Parathyroid adenoma (tissue), 2 donors: Measurements from ENCODE around the gene TSN.
"Not testable (repeated sequence)": the region's sequence is repeated elsewhere in the genome, so short reads cannot be mapped to it uniquely, and the experiment has no call there.

Source experiments
- H2AFZ ChIP-seq: fragments of 300-600 bp; sonication (generic); one replicate; pipeline ENCODE4 v1.7.0; 2017; ENCODE audit warnings: antibody characterized with exemption, mild to moderate bottlenecking
- H3K27ac ChIP-seq: fragments of 300-600 bp; sonication (generic); one replicate; pipeline ENCODE4 v1.7.0; 2017
- H3K27me3 ChIP-seq: fragments of 300-600 bp; sonication (generic); one replicate; pipeline ENCODE4 v1.7.0; 2017; ENCODE audit warnings: low read length; ENCODE audit not compliant: control insufficient read depth, insufficient read depth
- H3K36me3 ChIP-seq: fragments of 300-600 bp; sonication (generic); one replicate; pipeline ENCODE4 v1.7.0; 2017; ENCODE audit warnings: low read length; ENCODE audit not compliant: control insufficient read depth, insufficient read depth
- H3K4me1 ChIP-seq: fragments of 300-600 bp; sonication (generic); one replicate; pipeline ENCODE4 v1.7.0; 2017; ENCODE audit warnings: control low read depth
- H3K4me2 ChIP-seq: fragments of 300-600 bp; sonication (generic); one replicate; pipeline ENCODE4 v1.7.0; 2017; ENCODE audit warnings: low read length
- H3K4me3 ChIP-seq: fragments of 300-600 bp; sonication (generic); one replicate; pipeline ENCODE4 v1.7.0; 2017; ENCODE audit warnings: low read depth, low read length
- H3K79me2 ChIP-seq: fragments of 300-600 bp; sonication (generic); one replicate; pipeline ENCODE4 v1.7.0; 2017; ENCODE audit warnings: control low read depth
- H3K9ac ChIP-seq: fragments of 300-600 bp; sonication (generic); one replicate; pipeline ENCODE4 v1.7.0; 2017; ENCODE audit warnings: mild to moderate bottlenecking
- H3K9me3 ChIP-seq: fragments of 300-600 bp; sonication (generic); one replicate; pipeline ENCODE4 v1.7.0; 2017; ENCODE audit warnings: low read length; ENCODE audit not compliant: control insufficient read depth
- TF ChIP-seq, protein P1 (sequence below): fragments of 300-600 bp; sonication (generic); IDR thresholded peaks from one replicate; pipeline ENCODE4 v1.7.0; 2017; ENCODE audit warnings: antibody characterized with exemption, mild to moderate bottlenecking
- donor health status: primary hyperparathyroidism.

The TSN gene

DNA sequence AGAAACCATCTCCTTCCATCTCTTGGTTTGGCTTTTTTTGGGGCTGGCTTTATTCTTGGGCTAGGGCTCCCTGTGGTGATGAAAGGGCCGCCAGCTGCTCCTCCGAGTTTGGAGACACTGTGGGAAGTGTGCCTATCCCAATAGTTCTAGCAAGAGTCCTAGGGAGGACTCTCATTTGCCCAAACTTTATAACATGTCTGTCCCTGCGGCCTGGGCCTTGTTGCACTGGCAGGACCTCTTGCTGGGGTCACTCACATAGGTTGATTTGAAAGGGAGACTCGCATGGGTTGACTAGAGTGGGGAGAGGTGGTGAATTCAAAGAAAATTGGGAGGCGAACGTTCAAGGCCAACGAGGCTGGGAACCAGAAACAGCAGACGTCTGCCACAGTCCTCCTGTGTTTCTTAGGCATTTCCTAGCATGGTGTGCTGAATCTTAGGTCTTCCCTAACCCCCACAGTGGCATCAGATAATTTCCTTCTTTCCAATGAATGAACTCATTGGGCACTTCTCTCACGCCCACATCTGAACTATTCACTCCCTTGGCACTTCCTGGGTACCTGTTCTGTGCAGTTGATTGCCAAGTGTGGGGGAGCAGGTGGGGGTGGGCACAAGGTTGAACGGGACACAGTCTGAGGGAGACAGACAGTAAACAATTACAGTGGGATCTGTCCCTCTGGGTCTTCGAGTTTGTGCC lies 45.5 kb upstream of the TSN start:
- Histone ChIP-seq H3K79me2 (no peaks in the 10 kb centered on the region), H3K27ac (no peak overlapping the region)

DNA sequence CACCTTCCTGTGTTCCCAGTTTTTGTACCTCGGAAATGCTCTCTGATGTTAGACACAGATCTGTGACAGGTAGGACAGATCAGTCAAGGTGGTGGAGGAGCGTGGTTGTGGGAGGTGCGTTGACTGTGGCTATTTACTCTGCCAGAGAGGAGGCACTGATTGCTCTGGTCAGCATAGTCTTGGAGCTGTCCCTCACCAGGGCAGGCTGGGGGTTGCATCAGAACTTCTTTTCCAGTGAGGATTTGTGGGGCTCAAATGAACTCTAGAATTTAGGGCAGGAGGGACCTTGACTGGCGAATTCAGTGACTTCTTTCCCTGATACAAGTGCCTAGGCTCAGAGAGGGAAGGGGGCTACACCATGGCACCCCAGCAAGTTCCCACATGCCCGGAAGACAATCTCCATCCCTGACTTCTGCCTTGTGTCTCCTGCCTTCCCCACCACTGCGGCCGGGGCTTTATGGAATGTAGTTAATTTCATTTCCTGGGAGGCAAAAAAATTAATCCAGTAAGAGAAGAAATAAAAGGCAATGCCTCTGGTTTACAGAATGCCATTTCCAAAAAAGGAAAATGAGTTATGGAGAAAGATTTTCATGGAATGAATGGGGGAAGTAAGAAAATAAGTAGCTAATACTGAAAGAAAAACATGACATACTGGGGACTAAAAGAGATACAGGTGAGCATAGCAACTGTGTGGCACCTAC lies 44.8 kb upstream of the TSN start:
- Histone ChIP-seq H3K4me3 (no peak overlapping the region), H3K27ac (no peak overlapping the region), H3K36me3 (no peaks in the 10 kb centered on the region), H2AFZ (no peak overlapping the region), H3K9ac (no peak overlapping the region), H3K27me3 (no peaks in the 10 kb centered on the region), H3K4me2 (no peak overlapping the region), H3K9me3 (no peaks in the 10 kb centered on the region), H3K79me2 (no peaks in the 10 kb centered on the region), H3K4me1 (no peaks in the 10 kb centered on the region)
- TF ChIP-seq, protein P1, sequence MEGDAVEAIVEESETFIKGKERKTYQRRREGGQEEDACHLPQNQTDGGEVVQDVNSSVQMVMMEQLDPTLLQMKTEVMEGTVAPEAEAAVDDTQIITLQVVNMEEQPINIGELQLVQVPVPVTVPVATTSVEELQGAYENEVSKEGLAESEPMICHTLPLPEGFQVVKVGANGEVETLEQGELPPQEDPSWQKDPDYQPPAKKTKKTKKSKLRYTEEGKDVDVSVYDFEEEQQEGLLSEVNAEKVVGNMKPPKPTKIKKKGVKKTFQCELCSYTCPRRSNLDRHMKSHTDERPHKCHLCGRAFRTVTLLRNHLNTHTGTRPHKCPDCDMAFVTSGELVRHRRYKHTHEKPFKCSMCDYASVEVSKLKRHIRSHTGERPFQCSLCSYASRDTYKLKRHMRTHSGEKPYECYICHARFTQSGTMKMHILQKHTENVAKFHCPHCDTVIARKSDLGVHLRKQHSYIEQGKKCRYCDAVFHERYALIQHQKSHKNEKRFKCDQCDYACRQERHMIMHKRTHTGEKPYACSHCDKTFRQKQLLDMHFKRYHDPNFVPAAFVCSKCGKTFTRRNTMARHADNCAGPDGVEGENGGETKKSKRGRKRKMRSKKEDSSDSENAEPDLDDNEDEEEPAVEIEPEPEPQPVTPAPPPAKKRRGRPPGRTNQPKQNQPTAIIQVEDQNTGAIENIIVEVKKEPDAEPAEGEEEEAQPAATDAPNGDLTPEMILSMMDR, result no peak

More for the DNA sequence above, 45.5 kb upstream of the TSN start:
- Histone ChIP-seq H3K4me2 (no peak overlapping the region), H3K4me1 (no peaks in the 10 kb centered on the region), H3K27me3 (no peaks in the 10 kb centered on the region), H3K9ac (no peak overlapping the region), H3K9me3 (no peaks in the 10 kb centered on the region), H2AFZ (no peak overlapping the region), H3K36me3 (no peaks in the 10 kb centered on the region), H3K4me3 (no peak overlapping the region)
- TF ChIP-seq, protein P1, result no peak

DNA sequence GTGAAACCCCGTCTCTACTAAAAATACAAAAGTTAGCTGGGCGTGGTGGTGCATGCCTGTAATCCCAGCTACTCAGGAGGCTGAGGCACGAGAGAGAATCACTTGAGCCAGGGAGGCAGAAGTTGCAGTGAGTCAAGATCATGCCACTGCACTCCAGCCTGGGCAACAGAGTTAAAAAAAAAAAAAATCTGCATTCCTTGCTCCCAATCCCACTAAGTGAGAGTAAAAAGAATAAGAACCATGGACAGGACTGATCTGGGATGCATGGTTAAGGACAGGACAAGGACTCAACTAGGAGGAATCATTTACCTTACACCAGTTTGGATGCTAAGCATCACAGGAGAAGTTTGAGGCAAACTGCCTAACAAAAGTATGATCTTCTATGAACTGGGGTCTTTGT lies 44.0 kb upstream of the TSN start:
- H3K36me3 ChIP-seq, H3K9ac ChIP-seq, H3K27me3 ChIP-seq: not testable (repeated sequence)

DNA sequence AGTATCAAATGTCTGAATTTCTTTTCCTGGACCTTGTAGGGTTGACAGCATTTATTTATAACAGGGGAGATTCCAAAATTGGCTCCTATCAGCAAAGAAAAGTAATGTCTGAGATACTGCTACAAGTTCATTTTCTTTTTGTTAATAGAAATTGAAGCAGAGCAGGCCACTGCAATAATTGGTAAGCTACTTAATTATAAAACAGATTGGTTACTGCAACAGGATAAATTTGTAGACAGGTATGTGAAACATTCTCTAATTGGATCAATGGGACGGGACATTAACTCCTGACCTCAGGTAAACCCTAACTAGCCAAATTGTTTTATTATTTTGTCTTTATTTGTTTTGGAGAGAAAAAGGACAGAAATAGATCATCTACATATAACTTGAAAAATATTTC lies 39.3 kb upstream of the TSN start:
- no peak overlapping the region for H3K4me2 ChIP-seq
- no peak overlapping the region for H3K27ac ChIP-seq
- H3K4me3 ChIP-seq, result no peak overlapping the region
- H3K4me1 ChIP-seq, result no peaks in the 10 kb centered on the region
- no peaks in the 10 kb centered on the region for H3K79me2 ChIP-seq
- no peaks in the 10 kb centered on the region for H3K27me3 ChIP-seq
- H3K9me3 ChIP-seq, result no peaks in the 10 kb centered on the region
- no peak overlapping the region for H3K9ac ChIP-seq
- no peaks in the 10 kb centered on the region for H3K36me3 ChIP-seq
- H2AFZ ChIP-seq, result no peak overlapping the region
- TF ChIP-seq, protein P1, result no peak

More for the DNA sequence above, 44.0 kb upstream of the TSN start:
- not testable (repeated sequence) for H3K27ac ChIP-seq, H2AFZ ChIP-seq, H3K79me2 ChIP-seq, H3K4me3 ChIP-seq, H3K9me3 ChIP-seq, H3K4me2 ChIP-seq, H3K4me1 ChIP-seq

DNA sequence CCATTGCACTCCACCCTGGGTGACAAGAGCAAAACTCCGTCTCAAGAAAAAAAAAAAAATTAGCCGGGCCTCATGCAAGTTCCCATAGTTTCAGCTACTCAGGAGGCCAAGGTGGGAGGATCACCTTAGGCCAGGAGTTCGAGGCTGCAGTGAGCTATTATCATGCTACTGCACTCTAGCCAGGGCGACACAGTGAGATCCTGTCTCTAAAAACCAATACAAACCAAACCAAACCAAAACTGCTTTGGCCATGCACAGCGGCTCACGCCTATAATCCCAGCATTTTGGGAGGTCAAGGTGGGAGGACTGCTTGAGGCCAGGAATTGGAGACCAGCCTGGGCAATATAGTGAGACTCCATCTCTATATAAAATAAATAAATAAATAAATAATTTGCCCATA lies 37.9 kb upstream of the TSN start:
- Histone ChIP-seq H3K27me3 (no peaks in the 10 kb centered on the region), H3K9me3 (no peaks in the 10 kb centered on the region), H3K9ac (no peak overlapping the region), H3K4me3 (no peak overlapping the region), H3K4me1 (no peaks in the 10 kb centered on the region), H2AFZ (no peak overlapping the region), H3K27ac (no peak overlapping the region), H3K4me2 (no peak overlapping the region), H3K79me2 (no peaks in the 10 kb centered on the region), H3K36me3 (no peaks in the 10 kb centered on the region)
- TF ChIP-seq, protein P1, result no peak
